GM13977 (cell line): Measurements from ENCODE around the gene DGCR8.

Experiments used
- DNase-seq: peaks from one replicate; pipeline ENCODE4 v3.0.0; 2012; ENCODE audit warnings: low spot score
- in situ Hi-C: fragments of 300-500 bp; cut with MboI; formaldehyde crosslinking; loops from one replicate; pipeline ENCODE4 v1.12.0; 2022; ENCODE audit warnings: low sequenced_read_pairs, low pct_unique_long_range_greater_than_20kb, mixed read lengths, inconsistent platforms; ENCODE audit not compliant: unreplicated experiment
- TF ChIP-seq, protein P1 (sequence below): IDR thresholded peaks from 2 replicates; pipeline ENCODE4 v1.5.1; 2012; ENCODE audit warnings: mild to moderate bottlenecking, control low read depth; ENCODE audit not compliant: insufficient read depth; ENCODE audit errors: extremely low read depth, missing control alignments

DGCR8 gene

DNA sequence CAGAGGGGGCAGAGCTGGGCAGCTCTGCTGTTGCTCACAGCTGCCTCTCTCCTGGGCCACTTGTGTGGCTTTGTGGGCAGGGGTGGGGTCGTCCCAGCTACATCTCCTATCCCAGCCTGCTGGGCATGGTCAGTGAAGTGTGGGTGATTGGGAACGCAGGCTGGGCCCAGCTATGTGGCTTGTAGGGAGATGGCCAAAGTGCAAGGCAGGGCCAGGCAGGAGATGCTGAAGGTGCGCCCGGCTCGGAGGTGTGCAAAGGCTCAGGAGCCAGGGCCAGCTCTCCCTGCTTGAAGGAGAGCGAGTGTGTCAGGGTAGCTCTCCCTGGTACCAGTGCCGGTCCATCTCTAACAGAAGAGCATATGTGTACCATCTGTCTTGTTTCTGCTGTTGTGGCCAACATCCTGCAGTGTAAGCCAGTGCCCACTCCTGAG, 27.4 kb downstream of the DGCR8 start:
- DNase-seq = no peak
- in situ Hi-C loops = no loop called here
- TF ChIP-seq, protein P1, sequence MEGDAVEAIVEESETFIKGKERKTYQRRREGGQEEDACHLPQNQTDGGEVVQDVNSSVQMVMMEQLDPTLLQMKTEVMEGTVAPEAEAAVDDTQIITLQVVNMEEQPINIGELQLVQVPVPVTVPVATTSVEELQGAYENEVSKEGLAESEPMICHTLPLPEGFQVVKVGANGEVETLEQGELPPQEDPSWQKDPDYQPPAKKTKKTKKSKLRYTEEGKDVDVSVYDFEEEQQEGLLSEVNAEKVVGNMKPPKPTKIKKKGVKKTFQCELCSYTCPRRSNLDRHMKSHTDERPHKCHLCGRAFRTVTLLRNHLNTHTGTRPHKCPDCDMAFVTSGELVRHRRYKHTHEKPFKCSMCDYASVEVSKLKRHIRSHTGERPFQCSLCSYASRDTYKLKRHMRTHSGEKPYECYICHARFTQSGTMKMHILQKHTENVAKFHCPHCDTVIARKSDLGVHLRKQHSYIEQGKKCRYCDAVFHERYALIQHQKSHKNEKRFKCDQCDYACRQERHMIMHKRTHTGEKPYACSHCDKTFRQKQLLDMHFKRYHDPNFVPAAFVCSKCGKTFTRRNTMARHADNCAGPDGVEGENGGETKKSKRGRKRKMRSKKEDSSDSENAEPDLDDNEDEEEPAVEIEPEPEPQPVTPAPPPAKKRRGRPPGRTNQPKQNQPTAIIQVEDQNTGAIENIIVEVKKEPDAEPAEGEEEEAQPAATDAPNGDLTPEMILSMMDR = no peak

DNA sequence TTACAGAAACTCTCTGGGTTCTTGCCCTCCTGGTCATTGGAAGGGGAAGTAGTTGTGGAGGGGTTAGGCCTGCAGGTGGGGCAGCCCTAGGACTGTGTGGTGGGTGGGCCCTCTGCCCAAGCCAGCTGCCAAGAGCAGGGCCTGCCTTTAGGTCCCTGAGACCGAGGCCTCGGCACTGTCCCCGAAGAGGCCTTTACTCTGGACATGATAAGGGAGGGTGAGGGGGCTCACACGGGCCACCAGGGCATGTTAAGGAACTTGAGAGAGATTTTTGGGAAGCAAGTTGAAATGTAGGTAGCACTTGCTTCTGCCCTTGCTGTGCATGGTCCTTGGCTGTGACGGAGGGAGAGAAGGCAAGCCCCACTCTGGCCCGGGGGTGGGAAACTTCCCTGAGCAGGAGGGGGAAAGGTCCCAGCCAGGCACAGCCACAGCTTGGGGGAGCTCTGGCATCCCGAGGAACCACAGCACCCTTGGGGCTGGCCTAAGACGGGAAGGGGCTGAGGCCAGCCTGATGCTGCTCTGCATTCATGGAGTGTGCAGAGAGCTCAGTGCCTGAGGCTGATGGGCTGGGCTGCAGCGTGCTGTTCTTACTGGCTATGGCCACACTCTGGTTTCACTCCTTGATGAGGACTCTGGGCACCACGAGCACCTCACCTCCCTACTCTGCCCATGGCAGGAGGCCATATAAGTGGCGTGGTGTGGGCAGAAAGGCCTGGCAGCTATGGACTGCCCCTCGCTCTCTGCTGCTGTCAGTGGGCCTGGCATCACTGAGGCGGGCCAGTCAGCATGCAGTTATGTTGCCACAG, 28.1 kb downstream of the DGCR8 start:
- TF ChIP-seq, protein P1 = no peak
- in situ Hi-C loops = no loop called here

DNA sequence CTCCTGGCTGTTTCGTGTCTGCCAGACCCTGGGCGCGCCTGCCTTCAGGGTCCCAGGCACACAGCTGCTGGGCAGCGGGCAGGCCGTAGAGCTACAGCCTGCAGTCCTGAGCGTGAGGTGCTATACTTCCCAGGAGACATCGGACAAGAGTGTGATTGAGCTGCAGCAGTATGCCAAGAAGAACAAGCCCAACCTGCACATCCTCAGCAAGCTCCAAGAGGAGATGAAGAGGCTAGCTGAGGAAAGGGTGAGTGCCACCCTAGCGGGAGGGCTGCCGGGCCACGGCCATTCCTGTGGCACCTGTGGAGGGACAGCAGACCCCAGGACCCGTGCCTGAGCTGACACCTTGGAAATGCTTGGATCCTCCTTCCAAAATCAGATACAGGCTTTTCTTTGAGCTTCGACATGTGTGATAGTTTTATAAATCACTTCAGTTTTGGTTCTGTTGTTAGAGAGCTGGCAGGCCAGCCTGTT, 28.8 kb downstream of the DGCR8 start:
- in situ Hi-C loops = no loop called here
- TF ChIP-seq, protein P1 = no peak
- DNase-seq = no peak

More for the DNA sequence above, 28.1 kb downstream of the DGCR8 start:
- no peak for DNase-seq

DNA sequence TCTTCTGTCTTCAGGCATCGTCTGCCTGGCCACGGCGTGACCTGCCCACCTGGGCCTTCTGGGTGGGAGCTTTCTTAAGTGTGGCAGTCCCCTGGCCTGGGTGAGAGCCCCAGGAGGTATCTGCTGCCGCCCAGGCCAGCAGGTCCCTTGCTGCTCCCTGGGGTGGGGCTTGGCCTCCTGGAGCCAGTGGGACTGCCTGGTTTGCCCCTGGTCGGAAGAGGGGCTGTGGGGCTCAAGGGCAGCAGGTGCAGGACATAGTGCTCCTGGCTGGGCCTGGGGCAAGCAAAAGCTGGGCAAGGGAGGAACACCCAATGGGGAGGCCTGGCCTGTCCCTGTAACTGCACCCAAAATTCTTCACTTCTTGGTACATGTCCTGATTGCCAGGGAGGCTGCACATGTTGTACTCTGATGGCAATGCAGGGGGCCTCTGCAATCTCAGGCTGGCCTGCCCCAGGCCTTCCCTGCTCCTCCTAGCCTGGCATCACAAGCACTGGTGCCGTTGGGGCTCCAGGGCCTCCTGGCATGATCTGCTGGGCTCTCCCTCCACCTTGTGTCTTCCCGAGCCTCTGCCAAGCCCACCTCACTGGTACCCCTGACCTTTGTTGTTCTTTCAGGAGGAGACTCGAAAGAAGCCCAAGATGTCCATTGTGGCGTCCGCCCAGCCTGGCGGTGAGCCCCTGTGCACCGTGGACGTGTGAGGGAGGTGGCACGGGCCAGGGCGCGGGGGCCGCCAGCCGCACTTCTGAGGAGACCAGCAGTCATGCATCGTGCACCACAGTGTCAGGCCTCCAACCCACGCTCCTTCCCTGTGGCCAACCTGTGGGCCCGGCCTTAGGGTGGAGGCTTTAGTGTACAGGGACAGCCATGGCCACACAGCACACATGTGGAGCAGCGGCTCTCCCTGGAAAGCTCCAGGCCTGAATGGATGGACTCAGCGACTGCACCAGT, 29.6 kb downstream of the DGCR8 start:
- in situ Hi-C loops = no loop called here
- no peak for DNase-seq
- TF ChIP-seq, protein P1 = no peak

DNA sequence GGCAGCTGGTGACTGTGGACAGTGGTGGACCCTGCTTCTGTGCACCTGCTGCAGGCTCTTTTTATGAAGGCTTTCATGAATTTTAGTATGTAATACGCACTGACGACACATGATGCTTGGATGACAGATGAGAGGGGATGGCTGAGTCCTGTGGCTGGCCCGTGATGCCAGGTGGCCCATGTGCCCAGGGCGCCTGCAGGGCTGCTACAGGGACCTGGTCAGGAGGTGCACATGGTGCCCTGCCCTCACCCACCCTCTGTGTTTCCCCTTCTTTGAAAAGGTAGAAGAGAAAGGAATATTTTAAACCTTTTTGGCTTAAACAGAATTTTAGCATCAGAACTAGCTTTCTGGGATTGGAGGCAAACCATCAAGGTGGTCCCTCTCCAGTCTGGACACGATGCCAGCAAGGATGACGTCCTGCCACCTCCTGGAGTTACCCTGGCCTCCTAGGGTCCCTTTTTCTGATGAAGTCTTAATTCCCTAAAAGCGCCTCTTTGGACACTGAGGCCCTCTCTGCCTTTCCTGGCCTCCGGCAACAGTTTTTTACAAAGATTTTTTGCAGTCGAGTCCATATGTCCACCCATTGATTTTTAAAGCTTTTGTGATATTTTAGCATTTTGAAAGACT, 30.4 kb downstream of the DGCR8 start:
- no peak for DNase-seq
- in situ Hi-C loops = no loop called here
- TF ChIP-seq, protein P1 = no peak
